Endothelial cell of hepatic sinusoid (primary cell): ENCODE data around the gene BMP2K.

ENCODE experiments used
- in situ Hi-C: cut with HindIII; loops from 2 replicates; pipeline ENCODE4 v1.10.0; 2017; ENCODE audit warnings: low sequenced_read_pairs

The BMP2K gene

GRCh38 chr4:78763763-78764387, 12.3 kb upstream of the BMP2K start:
- in situ Hi-C loops: no loop called here

GRCh38 chr4:78764498-78764961, 11.6 kb upstream of the BMP2K start:
- in situ Hi-C loops: no loop called here

GRCh38 chr4:78765432-78766006, 10.6 kb upstream of the BMP2K start:
- in situ Hi-C loops: no loop called here

GRCh38 chr4:78766026-78766425, 10.1 kb upstream of the BMP2K start:
- in situ Hi-C loops: no loop called here

GRCh38 chr4:78766650-78767049, 9.5 kb upstream of the BMP2K start:
- in situ Hi-C loops: no loop called here

- in situ Hi-C loops: no loop called here
Measured at GRCh38 chr4:78767350-78767749, 8.8 kb upstream of the BMP2K start.

GRCh38 chr4:78768452-78769180, 7.5 kb upstream of the BMP2K start:
- in situ Hi-C loops: no loop called here

- in situ Hi-C loops: no loop called here
Measured at GRCh38 chr4:78770091-78770642, 6.0 kb upstream of the BMP2K start.

- in situ Hi-C loops: no loop called here
Measured at GRCh38 chr4:78772526-78773091, 3.5 kb upstream of the BMP2K start.

- in situ Hi-C loops: no loop called here
Measured at GRCh38 chr4:78774417-78774816, 1.7 kb upstream of the BMP2K start.

- in situ Hi-C loops: no loop called here
Measured at GRCh38 chr4:78775303-78776078, 659 bp upstream of the BMP2K start.

- in situ Hi-C loops: no loop called here
Measured at GRCh38 chr4:78776729-78777575, 802 bp downstream of the BMP2K start.

GRCh38 chr4:78777576-78777940, 1.4 kb downstream of the BMP2K start:
- in situ Hi-C loops: no loop called here

- in situ Hi-C loops: no loop called here
Measured at GRCh38 chr4:78778530-78778929, 2.4 kb downstream of the BMP2K start.

- in situ Hi-C loops: no loop called here
Measured at GRCh38 chr4:78779280-78779679, 3.1 kb downstream of the BMP2K start.

- in situ Hi-C loops: no loop called here
Measured at GRCh38 chr4:78780093-78780492, 3.9 kb downstream of the BMP2K start.

GRCh38 chr4:78781139-78781538, 5.0 kb downstream of the BMP2K start:
- in situ Hi-C loops: no loop called here

GRCh38 chr4:78781924-78782323, 5.8 kb downstream of the BMP2K start:
- in situ Hi-C loops: no loop called here

GRCh38 chr4:78784236-78784865, 8.2 kb downstream of the BMP2K start:
- in situ Hi-C loops: no loop called here
